MM.1S (cell line): Measurements from ENCODE around the gene MALL.
"Not testable (repeated sequence)": the region's sequence is repeated elsewhere in the genome, so short reads cannot be mapped to it uniquely, and the experiment has no call there.

Source experiments
- CTCF ChIP-seq: fragments of 300-600 bp; sonication (generic); IDR thresholded peaks from 2 replicates; pipeline ENCODE4 v1.5.1; 2016; ENCODE audit warnings: antibody characterized with exemption, low read length, mixed read lengths
- EZH2 ChIP-seq: fragments of 300-600 bp; sonication (generic); optimal IDR thresholded peaks from 2 replicates; pipeline ENCODE3; 2017; ENCODE audit warnings: low read depth, mild to moderate bottlenecking, antibody characterized with exemption, low read length, mixed read lengths

GRCh38 chr2:110068153-110068552, 47.5 kb downstream of the MALL start:
- not testable (repeated sequence) for TF ChIP-seq CTCF, EZH2
